IMR-90 (cell line): ENCODE data around the gene RAB6D. TPM values are rescaled to one million over a fixed set of nuclear protein-coding genes. Genes with fewer than 3 reads are reported as not detected.
"Not testable (repeated sequence)": the region's sequence is repeated elsewhere in the genome, so short reads cannot be mapped to it uniquely, and the experiment has no call there.

ENCODE experiments used
- ATAC-seq: fragments of 200-7000 bp; cut with Tn5 transposase; 2 replicates; pipeline ENCODE4 v1.9.1; 2020; ENCODE audit warnings: low read depth, mild to moderate bottlenecking, moderate library complexity
- BruUV-seq: library from RNA; stranded (reverse); fragments of 400-500 nt; replicated peaks from 2 replicates; lab custom pipeline; 2021; lab: Mats Ljungman, UMichigan
- CTCF ChIA-PET: fragments of 300-600 bp; formaldehyde crosslinking; extraction: SDS; loops from one replicate; lab custom pipeline; 2021; ENCODE audit warnings: antibody characterized with exemption; lab: Yijun Ruan, JAX
- POLR2A ChIA-PET: fragments of 300-600 bp; sonication (Branson Sonifier 250); formaldehyde crosslinking; loops from one replicate; lab custom pipeline; 2022; ENCODE audit warnings: antibody characterized with exemption; ENCODE audit not compliant: unreplicated experiment; lab: Charles Lee
- DNase-seq: peaks from one replicate; pipeline ENCODE4 v3.0.0; 2013
- H2AFZ ChIP-seq: replicated peaks from 2 replicates; pipeline ENCODE3; 2013; ENCODE audit warnings: low read length, mild to moderate bottlenecking; ENCODE audit not compliant: poor library complexity
- H2AK5ac ChIP-seq: 2 replicates; pipeline ENCODE4 v1.6.1; 2013; ENCODE audit warnings: low read depth, low read length, inconsistent platforms
- H2AK9ac ChIP-seq: replicated peaks from 2 replicates; pipeline ENCODE3; 2013; ENCODE audit warnings: mild to moderate bottlenecking, low read depth, low read length, moderate library complexity; ENCODE audit not compliant: poor library complexity
- H2BK120ac ChIP-seq: 2 replicates; pipeline ENCODE4 v1.6.1; 2013; ENCODE audit warnings: low read depth, low read length, inconsistent platforms
- H2BK15ac ChIP-seq: 3 replicates; pipeline ENCODE4 v1.6.1; 2013; ENCODE audit warnings: low read depth, low read length, inconsistent platforms
- H2BK20ac ChIP-seq: 2 replicates; pipeline ENCODE4 v1.6.1; 2013; ENCODE audit warnings: low read depth, mild to moderate bottlenecking, inconsistent platforms, low read length, moderate library complexity
- H2BK5ac ChIP-seq: 2 replicates; pipeline ENCODE4 v1.6.1; 2013; ENCODE audit warnings: mild to moderate bottlenecking, low read depth, low read length, inconsistent platforms; ENCODE audit not compliant: poor library complexity, severe bottlenecking
- H3K14ac ChIP-seq: replicated peaks from 2 replicates; pipeline ENCODE4 v1.6.1; 2013; ENCODE audit warnings: low read depth, low read length, inconsistent platforms
- H3K18ac ChIP-seq: 2 replicates; pipeline ENCODE4 v1.6.1; 2013; ENCODE audit warnings: low read depth, low read length, control low read depth
- H3K23ac ChIP-seq: 2 replicates; pipeline ENCODE4 v1.6.1; 2013; ENCODE audit warnings: low read depth, low read length, inconsistent platforms
- H3K27ac ChIP-seq: 2 replicates; pipeline ENCODE4 v1.5.1; 2013; ENCODE audit warnings: mild to moderate bottlenecking, control low read depth, low read length; ENCODE audit not compliant: insufficient read depth
- H3K27me3 ChIP-seq: 2 replicates; pipeline ENCODE4 v1.6.1; 2013; ENCODE audit warnings: low read length; ENCODE audit not compliant: control insufficient read depth, insufficient read depth
- H3K36me3 ChIP-seq: 2 replicates; pipeline ENCODE4 v1.6.1; 2013; ENCODE audit warnings: low read length, mixed read lengths; ENCODE audit not compliant: control insufficient read depth, insufficient read depth
- H3K4ac ChIP-seq: 2 replicates; pipeline ENCODE4 v1.6.1; 2013; ENCODE audit warnings: low read depth, low read length, inconsistent platforms
- H3K4me1 ChIP-seq: 2 replicates; pipeline ENCODE4 v1.6.1; 2013; ENCODE audit warnings: low read length, mixed read lengths; ENCODE audit not compliant: control insufficient read depth, insufficient read depth
- H3K4me2 ChIP-seq: 2 replicates; pipeline ENCODE4 v1.6.1; 2013; ENCODE audit warnings: low read depth, mild to moderate bottlenecking, control low read depth, low read length, moderate library complexity
- H3K4me3 ChIP-seq: 2 replicates; pipeline ENCODE4 v1.5.1; 2013; ENCODE audit warnings: low read depth, mild to moderate bottlenecking, control low read depth, low read length, moderate library complexity; ENCODE audit not compliant: insufficient read depth
- H3K56ac ChIP-seq: 2 replicates; pipeline ENCODE4 v1.6.1; 2013; ENCODE audit warnings: low read length, inconsistent platforms; ENCODE audit not compliant: insufficient read depth; ENCODE audit errors: extremely low read depth
- H3K79me1 ChIP-seq, 2 experiments: 2 replicates each; pipeline ENCODE4 v1.6.1; 2013; ENCODE audit warnings: low read length in 2 of 2, inconsistent platforms in 1 of 2, low read depth in 1 of 2
- H3K9ac ChIP-seq: 2 replicates; pipeline ENCODE4 v1.6.1; 2013; ENCODE audit warnings: low read depth, low read length, control low read depth
- H3K9me1 ChIP-seq: 2 replicates; pipeline ENCODE4 v1.6.1; 2013; ENCODE audit warnings: low read length, inconsistent platforms; ENCODE audit not compliant: insufficient read depth
- H3K9me3 ChIP-seq: 2 replicates; pipeline ENCODE4 v1.6.1; 2013; ENCODE audit warnings: low read length; ENCODE audit not compliant: control insufficient read depth, insufficient read depth
- H4K20me1 ChIP-seq: 2 replicates; pipeline ENCODE4 v1.6.1; 2013; ENCODE audit warnings: low read length, inconsistent platforms; ENCODE audit not compliant: insufficient read depth
- H4K5ac ChIP-seq: 2 replicates; pipeline ENCODE4 v1.6.1; 2013; ENCODE audit warnings: mild to moderate bottlenecking, low read depth, low read length, control low read depth
- H4K8ac ChIP-seq, 2 experiments: 2 replicates each; pipeline ENCODE4 v1.6.1; 2013; ENCODE audit warnings: low read depth in 2 of 2, low read length in 2 of 2, control low read depth in 1 of 2, inconsistent platforms in 1 of 2
- H4K91ac ChIP-seq: 2 replicates; pipeline ENCODE4 v1.6.1; 2013; ENCODE audit warnings: low read depth, low read length, inconsistent platforms; ENCODE audit not compliant: insufficient read depth
- WGBS, 2 experiments: methylation state at CpG; one replicate each; pipeline versions ENCODE4 v1.1.5 to v1.1.7; 2013; ENCODE audit warnings: missing lambda C conversion rate in 2 of 2; ENCODE audit not compliant: insufficient read length in 1 of 2; ENCODE audit errors: extremely low coverage in 2 of 2; 5-methylcytosine and 5-hydroxymethylcytosine counted together
- dilution Hi-C: fragments of 300-500 bp; cut with HindIII; formaldehyde crosslinking; loops from one replicate; pipeline ENCODE4 v1.14.3; 2018; ENCODE audit warnings: low sequenced_read_pairs; ENCODE audit not compliant: unreplicated experiment
- in situ Hi-C: fragments of 300-500 bp; cut with MboI; formaldehyde crosslinking; loops from 3 replicates; pipeline ENCODE4 v1.14.3; 2019; ENCODE audit warnings: low sequenced_read_pairs, inconsistent platforms, mixed read lengths
- intact Hi-C: fragments of 100-400 bp; cut with micrococcal nuclease; formaldehyde crosslinking; loops from 2 replicates; pipeline ENCODE4 v1.10.0; 2022
- polyA plus RNA-seq, 3 experiments: library from polyadenylated mRNA; depleted of rRNA; stranded (reverse); fragments of >200 nt; gene quantifications; 2 replicates each; pipeline ENCODE4 v1.2.3, GENCODE V29; 2012; ENCODE audit warnings: low replicate concordance in 1 of 3
- total RNA-seq: library from RNA; depleted of rRNA; stranded (reverse); fragments of >200 nt; gene quantifications from 2 replicates; pipeline ENCODE4 v1.2.3, GENCODE V29; 2012

The RAB6D gene
- total and polyA plus RNA-seq, 2 of the 4 experiments (the other 2 are of a cell fraction) = not detected

DNA sequence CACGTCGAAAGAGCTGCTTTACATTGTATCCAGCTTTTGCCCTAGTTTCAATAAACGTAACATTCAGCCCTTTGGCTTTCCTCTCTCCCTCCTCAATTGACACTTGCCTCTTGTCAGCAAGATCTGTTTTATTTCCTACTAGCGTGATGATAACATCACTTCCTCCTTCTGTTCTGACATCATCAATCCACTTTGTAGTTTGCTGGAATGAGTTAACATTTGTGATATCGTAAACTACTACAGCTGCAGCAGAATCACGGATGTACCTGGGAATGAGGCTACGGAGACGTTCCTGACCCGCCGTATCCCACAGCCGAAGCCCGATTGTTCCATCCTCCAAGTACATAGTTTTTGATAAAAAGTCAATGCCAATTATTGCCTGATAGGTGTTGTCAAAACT is 755 bp downstream of the RAB6D start:
- H3K4me2 ChIP-seq, ATAC-seq, H3K56ac ChIP-seq, H3K18ac ChIP-seq, H2BK20ac ChIP-seq, H3K4me1 ChIP-seq, H2AFZ ChIP-seq, H3K27me3 ChIP-seq, H3K9me1 ChIP-seq, H3K4ac ChIP-seq, intact Hi-C loops, H2AK9ac ChIP-seq, H2BK15ac ChIP-seq, H2BK5ac ChIP-seq, in situ Hi-C loops, H4K20me1 ChIP-seq, POLR2A ChIA-PET, H3K4me3 ChIP-seq, H3K9ac ChIP-seq, H4K91ac ChIP-seq, DNase-seq, H3K9me3 ChIP-seq, H3K23ac ChIP-seq, CTCF ChIA-PET, H3K14ac ChIP-seq, H4K5ac ChIP-seq, BruUV-seq, H3K36me3 ChIP-seq, H3K79me1 ChIP-seq, H2BK120ac ChIP-seq, H3K27ac ChIP-seq, H4K8ac ChIP-seq, H2AK5ac ChIP-seq: not testable (repeated sequence)
- dilution Hi-C loops = loop anchor here (25.0 kb wide), 1 partner anchor 1076 kb away; no protein-coding TSS in a partner anchor
- WGBS, 2 experiments = no CpG with 5 or more reads among the region's 12 CpGs

DNA sequence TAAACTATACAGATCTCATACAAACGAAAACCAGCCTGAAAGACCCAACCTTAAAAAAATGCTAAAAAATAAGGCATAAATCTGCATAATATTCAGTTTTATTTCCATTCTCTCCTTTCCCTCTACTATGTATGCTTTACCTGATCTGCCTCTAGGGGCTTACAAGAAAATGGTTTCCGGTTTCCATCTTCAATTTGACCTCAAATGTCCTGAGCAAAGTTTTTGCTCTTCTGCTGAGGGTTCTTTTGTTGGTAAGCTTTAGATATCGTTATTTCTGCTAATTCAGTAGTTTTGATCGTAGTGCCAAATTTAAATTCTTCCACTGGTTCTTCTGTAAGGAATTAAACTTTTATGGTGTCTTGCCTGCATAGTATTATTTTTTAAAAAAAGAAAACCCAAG is 2.2 kb downstream of the RAB6D start:
- POLR2A ChIA-PET = interaction anchor here (0.6 kb wide), 1 partner anchor 11 kb away, joined by 4 read pairs; no protein-coding TSS in a partner anchor
- H2BK120ac ChIP-seq, intact Hi-C loops, H3K36me3 ChIP-seq, in situ Hi-C loops, H3K56ac ChIP-seq, H3K23ac ChIP-seq, ATAC-seq, CTCF ChIA-PET, H3K27me3 ChIP-seq, H2AFZ ChIP-seq, H4K5ac ChIP-seq, H3K4ac ChIP-seq, H3K4me2 ChIP-seq, H3K9me1 ChIP-seq, H3K4me3 ChIP-seq, H4K91ac ChIP-seq, H2BK15ac ChIP-seq, H3K14ac ChIP-seq, H3K9me3 ChIP-seq, H4K20me1 ChIP-seq, H2BK20ac ChIP-seq, H4K8ac ChIP-seq, H3K18ac ChIP-seq, H2BK5ac ChIP-seq, H2AK5ac ChIP-seq, H3K27ac ChIP-seq, H3K4me1 ChIP-seq, BruUV-seq, H2AK9ac ChIP-seq, H3K79me1 ChIP-seq, H3K9ac ChIP-seq, DNase-seq: not testable (repeated sequence)
- WGBS, 2 experiments = no CpG with 5 or more reads among the region's 4 CpGs
- dilution Hi-C loops = loop anchor here (25.0 kb wide), 1 partner anchor 1074 kb away; no protein-coding TSS in a partner anchor
